CD4-positive, alpha-beta T cell (primary cell): ENCODE measurements around the gene ST14. TPM values are rescaled to one million over a fixed set of nuclear protein-coding genes. Genes with fewer than 3 reads are reported as not detected.

Experiments used
- ATAC-seq: fragments of 200-7000 bp; cut with Tn5 transposase; one replicate; pipeline ENCODE4 v1.10.0; 2022; ENCODE audit warnings: mild to moderate bottlenecking; ENCODE audit not compliant: poor library complexity
- CTCF ChIA-PET: fragments of 350-600 bp; sonication (Branson Sonifier 250); formaldehyde crosslinking; loops from one replicate; lab custom pipeline; 2021; ENCODE audit warnings: antibody characterized with exemption, inconsistent platforms; lab: Charles Lee
- POLR2A ChIA-PET: fragments of 350-600 bp; sonication (Branson Sonifier 250); formaldehyde crosslinking; loops from one replicate; lab custom pipeline; 2021; ENCODE audit warnings: antibody characterized with exemption, inconsistent platforms; lab: Charles Lee
- DNase-seq, 14 experiments: peaks; one replicate each; pipeline ENCODE4 v3.0.0-alpha.2; 2013 to 2020; ENCODE audit warnings: mixed read lengths in 2 of 14
- H3K27ac ChIP-seq, 2 donors: one replicate each; pipeline versions ENCODE4 v1.5.1 to v1.7.0; 2013; ENCODE audit warnings: low read length in 2 of 2, low read depth in 1 of 2, mild to moderate bottlenecking in 1 of 2
- H3K27me3 ChIP-seq, 2 experiments: 1 replicate in 1 of 2; 2 replicates in 1 of 2; pipeline versions ENCODE4 v1.6.1 to v1.7.0; 2013; ENCODE audit warnings: low read length in 2 of 2, control low read depth in 1 of 2, mild to moderate bottlenecking in 1 of 2, moderate library complexity in 1 of 2; ENCODE audit not compliant: insufficient read depth in 2 of 2, control insufficient read depth in 1 of 2
- H3K36me3 ChIP-seq: one replicate; pipeline ENCODE4 v1.6.1; 2013; ENCODE audit warnings: low read length, control low read depth; ENCODE audit not compliant: insufficient read depth
- H3K4me1 ChIP-seq: one replicate; pipeline ENCODE4 v1.6.1; 2013; ENCODE audit warnings: low read length, control low read depth; ENCODE audit not compliant: insufficient read depth
- H3K4me3 ChIP-seq: one replicate; pipeline ENCODE4 v1.5.1; 2013; ENCODE audit warnings: mild to moderate bottlenecking, low read length, moderate library complexity
- H3K9me3 ChIP-seq, 2 experiments: 1 replicate in 1 of 2; 2 replicates in 1 of 2; pipeline versions ENCODE4 v1.6.1 to v1.7.0; 2013; ENCODE audit warnings: low read length in 2 of 2, mild to moderate bottlenecking in 2 of 2, control low read depth in 1 of 2, moderate library complexity in 1 of 2; ENCODE audit not compliant: control insufficient read depth in 1 of 2, insufficient read depth in 1 of 2
- H3K27ac Mint-ChIP-seq: one replicate; pipeline ENCODE4 v1.8.0; 2020; ENCODE audit warnings: mixed read lengths
- H3K27me3 Mint-ChIP-seq: one replicate; pipeline ENCODE4 v1.8.0; 2021; ENCODE audit warnings: mixed read lengths
- H3K36me3 Mint-ChIP-seq: one replicate; pipeline ENCODE4 v1.8.0; 2021; ENCODE audit warnings: low read depth, mixed read lengths
- H3K4me1 Mint-ChIP-seq: one replicate; pipeline ENCODE4 v1.8.0; 2021; ENCODE audit warnings: low read depth, mixed read lengths
- H3K4me3 Mint-ChIP-seq: one replicate; pipeline ENCODE4 v1.8.0; 2020; ENCODE audit warnings: mild to moderate bottlenecking, mixed read lengths
- H3K9me3 Mint-ChIP-seq: one replicate; pipeline ENCODE4 v1.8.0; 2020; ENCODE audit warnings: mixed read lengths
- CTCF ChIP-seq: fragments of 200-600 bp; IDR thresholded peaks from one replicate; pipeline ENCODE4 v1.8.0; 2022; ENCODE audit warnings: antibody characterized with exemption, mild to moderate bottlenecking
- intact Hi-C, 2 experiments: fragments of 100-400 bp; cut with DNase I in 1 of 2; cut with micrococcal nuclease in 1 of 2; formaldehyde crosslinking; loops; one replicate each; pipeline versions ENCODE4 v1.15.1 to v1.9.0; 2023 to 2025; cut with DNase I, micrococcal nuclease
- total RNA-seq, 174 experiments: library from RNA in 2 of 174; stranded (reverse) in 2 of 174; gene quantifications; one replicate each; pipeline ENCODE4 v1.2.3 and lab custom pipeline; 2021 to 2026

ST14 gene
- total RNA-seq, 2 experiments from 2014 or later: 0.25 to 0.31 TPM

- Histone ChIP-seq H3K27me3 (no peaks in the 10 kb centered on the region), H3K36me3 (peaks cover 40% of the 10 kb centered on the region), H3K9me3 (no peaks in the 10 kb centered on the region), H3K4me3 (no peak overlapping the region), H3K4me1 (no peaks in the 10 kb centered on the region), H3K27ac (no peak overlapping the region)
- Mint-ChIP-seq H3K27ac (no peak overlapping the region), H3K36me3 (peaks cover 80% of the 10 kb centered on the region), H3K4me1 (no peaks in the 10 kb centered on the region), H3K4me3 (no peak overlapping the region), H3K27me3 (no peaks in the 10 kb centered on the region), H3K9me3 (no peaks in the 10 kb centered on the region)
- peak; percentile 91 for TF ChIP-seq CTCF
- POLR2A ChIA-PET: interaction anchor here (0.6 to 1.7 kb wide), 8 partner anchors 62 to 854 kb away, joined by 3 to 25 read pairs (median 4); partner anchors contain the start of gene PRDM10
- DNase-seq (peak in 13 of 14 experiments; percentile 9 to 80 (median 37)), ATAC-seq (peak; percentile 88)
- intact Hi-C loops: loop anchor here (1.0 to 5.0 kb wide), 9 partner anchors 63 to 1015 kb away; partner anchors contain the start of gene APLP2 (in 1 of the 2)
- CTCF ChIA-PET: interaction anchor here (0.5 to 3.2 kb wide), 27 partner anchors 10 to 366 kb away, joined by 3 to 28 read pairs (median 4); no protein-coding TSS in a partner anchor
Measured at GRCh38 chr11:130131961-130132850, 27.4 kb upstream of the ST14 start.

GRCh38 chr11:130133716-130134115 lies 25.9 kb upstream of the ST14 start:
- Histone ChIP-seq H3K36me3 (peaks cover 40% of the 10 kb centered on the region), H3K27me3 (no peaks in the 10 kb centered on the region), H3K27ac (no peak overlapping the region), H3K4me3 (no peak overlapping the region), H3K9me3 (no peaks in the 10 kb centered on the region), H3K4me1 (no peaks in the 10 kb centered on the region)
- CTCF ChIA-PET: interaction anchor here (2.9 to 3.2 kb wide), 2 partner anchors 142 to 210 kb away, joined by 18 to 28 read pairs; no protein-coding TSS in a partner anchor
- intact Hi-C loops: loop anchor here (1.0 to 5.0 kb wide), 6 partner anchors 142 to 1016 kb away; no protein-coding TSS in a partner anchor
- TF ChIP-seq CTCF: no peak
- peaks cover 78% of the 10 kb centered on the region for H3K36me3 Mint-ChIP-seq
- no peaks in the 10 kb centered on the region for H3K4me1 Mint-ChIP-seq
- no peak overlapping the region for H3K4me3 Mint-ChIP-seq
- H3K9me3 Mint-ChIP-seq: no peaks in the 10 kb centered on the region
- DNase-seq: no peak
- no peaks in the 10 kb centered on the region for H3K27me3 Mint-ChIP-seq
- POLR2A ChIA-PET: interaction anchor here (0.6 kb wide), 1 partner anchor 239 kb away, joined by 3 read pairs; no protein-coding TSS in a partner anchor
- H3K27ac Mint-ChIP-seq: no peak overlapping the region
- ATAC-seq: no peak

DNA sequence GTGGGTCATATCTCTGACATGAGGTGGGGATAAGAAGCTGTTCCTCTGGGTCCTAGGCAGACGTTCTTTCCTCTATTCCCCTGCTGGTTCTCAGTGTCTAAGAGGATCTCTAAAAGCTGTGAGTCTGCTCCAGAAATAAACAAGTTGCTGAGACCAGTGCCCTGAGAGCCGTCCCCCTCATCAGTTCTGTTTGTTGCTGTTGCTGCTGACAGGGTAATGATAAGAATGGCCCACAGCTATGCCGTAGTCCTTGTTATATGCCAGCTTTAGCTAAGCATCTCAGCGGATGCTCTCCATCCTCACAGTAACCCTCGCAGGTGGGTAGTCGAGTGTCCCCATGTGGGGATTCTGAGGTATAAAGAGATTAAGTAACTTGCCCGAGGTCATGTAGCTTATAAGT lies 23.5 kb upstream of the ST14 start:
- CTCF ChIA-PET: interaction anchor here (1.3 kb wide), 1 partner anchor 144 kb away, joined by 3 read pairs; no protein-coding TSS in a partner anchor
- no peaks in the 10 kb centered on the region for H3K4me1 ChIP-seq
- POLR2A ChIA-PET: no interaction called here
- DNase-seq (no peak), ATAC-seq (no peak)
- intact Hi-C loops: no loop called here
- Mint-ChIP-seq H3K9me3 (no peaks in the 10 kb centered on the region), H3K27me3 (no peaks in the 10 kb centered on the region), H3K36me3 (peaks cover 70% of the 10 kb centered on the region), H3K4me1 (no peaks in the 10 kb centered on the region), H3K27ac (no peak overlapping the region), H3K4me3 (no peak overlapping the region)
- TF ChIP-seq CTCF: no peak
- peaks cover 32% of the 10 kb centered on the region for H3K36me3 ChIP-seq
- H3K27ac ChIP-seq: no peak overlapping the region
- no peaks in the 10 kb centered on the region for H3K27me3 ChIP-seq
- H3K9me3 ChIP-seq: no peaks in the 10 kb centered on the region
- H3K4me3 ChIP-seq: no peak overlapping the region
